ENCODE results near the gene SNX4. TPM values are rescaled to one million over a fixed set of nuclear protein-coding genes. Genes with fewer than 3 reads are reported as not detected.

SNX4 gene
- total and polyA plus RNA-seq, 12 donors, result 15.8 to 90.4 (median 43.0) TPM

DNA sequence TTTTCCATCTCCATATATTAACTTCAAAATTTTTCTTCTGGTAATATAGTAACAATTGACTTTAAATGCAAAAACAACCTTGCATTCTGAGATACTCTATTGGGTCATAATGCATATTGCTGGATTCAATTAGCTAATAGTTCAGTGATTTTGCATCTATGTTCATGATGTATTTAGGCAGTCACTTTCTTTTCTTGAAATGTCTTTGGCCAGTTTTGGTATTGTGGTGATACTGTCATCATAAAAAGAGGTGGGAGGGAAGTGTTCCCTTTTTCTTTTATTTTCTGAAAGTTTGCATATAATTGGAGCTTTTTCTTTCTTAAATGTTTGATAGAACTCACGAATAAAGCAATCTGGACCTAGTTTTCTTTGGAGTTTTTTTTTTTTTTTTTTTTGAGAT, 77.5 kb downstream of the SNX4 start:
- Histone ChIP-seq H3K36me3 (replicated peaks in 1 of 2) (peaks cover 0 to 4% of the 10 kb centered on the region in 2 donors), H3K4me1 (replicated peaks in 1 of 2) (no peaks in the 10 kb centered on the region), H3K27ac (no peak overlapping the region), H3K27me3 (no peaks in the 10 kb centered on the region), H3K4me3 (no peak overlapping the region), H3K9me3 (replicated peaks in 1 of 3) (peaks cover 0 to 8% (median 0%) of the 10 kb centered on the region in 3 donors)
- TF ChIP-seq CTCF (IDR thresholded peaks at IDR 0.05), result no peak
- TF ChIP-seq POLR2A (IDR thresholded peaks at IDR 0.05), result no peak
- intact Hi-C loops (cut with DNase I), result loop anchor here in 1 of 2 donors (5.0 kb wide), 1 partner anchor 445 kb away; no protein-coding TSS in a partner anchor
- no peak for DNase-seq
- WGBS, 4 donors, result 93 to 100% (median 95%) methylated on average over 1 of the region's 1 CpG

GRCh38 chr3:125440970-125441369, 79.0 kb downstream of the SNX4 start:
- no peaks in the 10 kb centered on the region for H3K4me1 ChIP-seq (replicated peaks in 1 of 2)
- intact Hi-C loops (cut with DNase I), result loop anchor here in 1 of 2 donors (5.0 kb wide), 1 partner anchor 444 kb away; no protein-coding TSS in a partner anchor

GRCh38 chr3:125440559-125440955, 79.4 kb downstream of the SNX4 start:
- intact Hi-C loops (cut with DNase I), result loop anchor here in 1 of 2 donors (5.0 kb wide), 1 partner anchor 443 kb away; no protein-coding TSS in a partner anchor
- 76 to 90% (median 83%) methylated on average over 2 to 3 of the region's 3 CpGs for WGBS, 4 donors
- DNase-seq, result no peak

More at GRCh38 chr3:125440970-125441369, 79.0 kb downstream of the SNX4 start:
- H3K27ac ChIP-seq, result no peak overlapping the region
- H3K9me3 ChIP-seq (replicated peaks in 1 of 3), result peaks cover 0 to 8% (median 0%) of the 10 kb centered on the region in 3 donors
- H3K36me3 ChIP-seq (replicated peaks in 1 of 2), result no peaks in the 10 kb centered on the region
- DNase-seq, result no peak
- 81 to 91% (median 89%) methylated on average over 2 of the region's 2 CpGs for WGBS, 4 donors
- no peaks in the 10 kb centered on the region for H3K27me3 ChIP-seq
- H3K4me3 ChIP-seq, result no peak overlapping the region
- TF ChIP-seq POLR2A (IDR thresholded peaks at IDR 0.05) (no peak), CTCF (IDR thresholded peaks at IDR 0.05) (no peak)

More at GRCh38 chr3:125440559-125440955, 79.4 kb downstream of the SNX4 start:
- Histone ChIP-seq H3K27ac (no peak overlapping the region), H3K4me1 (replicated peaks in 1 of 2) (no peaks in the 10 kb centered on the region), H3K36me3 (replicated peaks in 1 of 2) (no peaks in the 10 kb centered on the region), H3K27me3 (no peaks in the 10 kb centered on the region), H3K9me3 (replicated peaks in 1 of 3) (peaks cover 0 to 8% (median 0%) of the 10 kb centered on the region in 3 donors), H3K4me3 (no peak overlapping the region)
- TF ChIP-seq CTCF (IDR thresholded peaks at IDR 0.05) (no peak), POLR2A (IDR thresholded peaks at IDR 0.05) (no peak)

All from adrenal gland (tissue), 12 donors.